Loucy (cell line): ENCODE measurements around the gene CELF4.

Experiments
- H2AFZ ChIP-seq: fragments of 200-600 bp; sonication (generic); 2 replicates; pipeline ENCODE4 v1.6.0; 2016; ENCODE audit warnings: antibody characterized with exemption, mild to moderate bottlenecking, low read length, moderate library complexity
- H3F3A ChIP-seq: fragments of 200-600 bp; 2 replicates; pipeline ENCODE4 v1.6.0; 2016; ENCODE audit warnings: antibody characterized with exemption, low read depth, mild to moderate bottlenecking
- H3K27me3 ChIP-seq: fragments of 200-600 bp; sonication (generic); 2 replicates; pipeline ENCODE4 v1.6.1; 2014; ENCODE audit warnings: low read length, mild to moderate bottlenecking; ENCODE audit not compliant: insufficient read depth, poor library complexity, severe bottlenecking
- H3K36me3 ChIP-seq: fragments of 200-600 bp; sonication (generic); 2 replicates; pipeline ENCODE4 v1.6.1; 2016; ENCODE audit warnings: low read length; ENCODE audit not compliant: insufficient read depth
- H3K4me1 ChIP-seq: fragments of 200-600 bp; sonication (generic); 2 replicates; pipeline ENCODE4 v1.5.1; 2014; ENCODE audit warnings: low read length, mild to moderate bottlenecking; ENCODE audit not compliant: insufficient read depth, poor library complexity, severe bottlenecking
- H3K4me2 ChIP-seq: fragments of 200-600 bp; sonication (generic); 2 replicates; pipeline ENCODE4 v1.6.0; 2014; ENCODE audit warnings: antibody characterized with exemption, low read length, low read depth, mild to moderate bottlenecking; ENCODE audit not compliant: poor library complexity, severe bottlenecking
- H3K4me3 ChIP-seq: fragments of 200-600 bp; sonication (generic); 2 replicates; pipeline ENCODE4 v1.5.1; 2014; ENCODE audit warnings: low read length, mild to moderate bottlenecking, mixed read lengths; ENCODE audit not compliant: poor library complexity, severe bottlenecking
- H3K79me2 ChIP-seq: fragments of 200-600 bp; sonication (generic); 2 replicates; pipeline ENCODE4 v1.6.1; 2014; ENCODE audit warnings: low read length; ENCODE audit not compliant: insufficient read depth
- H3K9ac ChIP-seq: fragments of 200-600 bp; sonication (generic); 2 replicates; pipeline ENCODE4 v1.6.0; 2014; ENCODE audit warnings: mild to moderate bottlenecking, low read depth, low read length, moderate library complexity; ENCODE audit not compliant: poor library complexity, severe bottlenecking
- H3K9me2 ChIP-seq: fragments of 200-600 bp; sonication (generic); replicated peaks from 2 replicates; pipeline ENCODE4 v1.6.1; 2016; ENCODE audit warnings: low read depth, low read length, mixed read lengths
- H3K9me3 ChIP-seq: fragments of 200-600 bp; sonication (generic); 2 replicates; pipeline ENCODE4 v1.6.1; 2014; ENCODE audit warnings: mild to moderate bottlenecking, antibody characterized with exemption, low read length, low read depth; ENCODE audit not compliant: insufficient read depth
- H4K20me1 ChIP-seq: fragments of 200-600 bp; sonication (generic); 2 replicates; pipeline ENCODE4 v1.6.0; 2014; ENCODE audit warnings: antibody characterized with exemption, low read length, mild to moderate bottlenecking; ENCODE audit not compliant: insufficient read depth, poor library complexity, severe bottlenecking
- CTCF ChIP-seq: fragments of 200-600 bp; sonication (generic); conservative IDR thresholded peaks from 2 replicates; pipeline ENCODE4 v1.5.1; 2014; ENCODE audit warnings: mild to moderate bottlenecking, antibody characterized with exemption, low read length
- EZH2phosphoT487 ChIP-seq: fragments of 200-600 bp; IDR thresholded peaks from 2 replicates; pipeline ENCODE4 v1.6.1; 2018; ENCODE audit warnings: antibody characterized with exemption, mild to moderate bottlenecking, moderate library complexity, borderline replicate concordance

Gene CELF4

GRCh38 chr18:37434161-37434860 lies 131.3 kb downstream of the CELF4 start:
- peak overlapping the region; percentile 78 for H3K9ac ChIP-seq
- no peaks in the 10 kb centered on the region; the same call in 1 of the 2 replicates for H3K9me3 ChIP-seq
- TF ChIP-seq CTCF (no peak), EZH2phosphoT487 (no peak)
- no peak overlapping the region for H2AFZ ChIP-seq
- peaks cover 95% of the 10 kb centered on the region for H3K4me1 ChIP-seq
- no peaks in the 10 kb centered on the region for H3K9me2 ChIP-seq
- H3K4me2 ChIP-seq = peak overlapping the region; percentile 69
- H3K36me3 ChIP-seq = no peaks in the 10 kb centered on the region
- no peak overlapping the region for H3K4me3 ChIP-seq
- peaks cover 9% of the 10 kb centered on the region for H3F3A ChIP-seq
- H3K27me3 ChIP-seq = no peaks in the 10 kb centered on the region
- H4K20me1 ChIP-seq = no peaks in the 10 kb centered on the region
- no peaks in the 10 kb centered on the region for H3K79me2 ChIP-seq

DNA sequence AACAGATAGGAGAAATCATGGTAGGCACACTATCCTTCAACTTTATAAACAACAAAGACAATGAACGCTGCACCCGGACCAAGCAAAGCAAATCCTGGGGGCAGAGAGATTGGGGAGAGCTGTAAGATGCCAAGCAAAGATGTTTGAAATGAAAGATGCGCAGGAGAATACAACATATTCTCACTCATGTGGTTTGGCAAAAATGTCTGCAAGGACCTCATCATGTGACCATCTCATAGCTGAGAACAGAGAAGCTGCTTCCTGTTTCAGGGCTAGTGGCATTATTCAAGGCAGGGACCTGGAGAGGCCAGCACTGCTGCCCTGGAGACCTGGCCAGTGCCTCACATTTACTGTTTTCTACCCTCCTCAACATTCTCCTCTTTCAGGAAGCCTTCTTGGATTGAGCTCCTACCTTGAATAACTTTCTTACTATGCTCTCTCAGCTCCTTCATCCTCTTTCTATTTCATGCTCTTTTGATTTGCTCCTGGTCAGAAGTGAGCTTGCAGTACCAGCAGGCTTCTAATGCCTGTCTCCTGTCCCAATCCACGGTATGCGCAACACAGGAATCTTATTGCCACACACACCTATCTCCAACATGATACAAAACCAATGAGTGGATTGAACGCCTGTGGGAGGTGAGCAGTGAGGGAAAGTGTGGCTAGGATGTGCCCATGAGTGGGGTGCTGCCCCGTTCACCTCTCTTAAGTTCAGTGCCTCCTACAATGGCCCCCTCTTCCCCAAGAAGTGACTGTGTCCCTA lies 133.0 kb downstream of the CELF4 start:
- H3K27me3 ChIP-seq = no peaks in the 10 kb centered on the region
- H3K4me1 ChIP-seq = peaks cover 95% of the 10 kb centered on the region
- H3K36me3 ChIP-seq = no peaks in the 10 kb centered on the region
- H3K9me3 ChIP-seq = no peaks in the 10 kb centered on the region
- peak overlapping the region; percentile 39 for H3K4me3 ChIP-seq
- peak overlapping the region; percentile 71 for H2AFZ ChIP-seq
- H4K20me1 ChIP-seq = no peaks in the 10 kb centered on the region
- peak overlapping the region; percentile 69 for H3K9ac ChIP-seq
- H3K79me2 ChIP-seq = no peaks in the 10 kb centered on the region
- TF ChIP-seq CTCF = no peak
- no peak for TF ChIP-seq EZH2phosphoT487
- H3K4me2 ChIP-seq = peak overlapping the region; percentile 59
- H3K9me2 ChIP-seq = no peaks in the 10 kb centered on the region
- H3F3A ChIP-seq = peaks cover 9% of the 10 kb centered on the region

- peaks cover 96% of the 10 kb centered on the region for H3K4me1 ChIP-seq
- TF ChIP-seq EZH2phosphoT487 = no peak
- peak; percentile 69 for TF ChIP-seq CTCF
Observed at GRCh38 chr18:37430357-37431076, 135.1 kb downstream of the CELF4 start.

More at GRCh38 chr18:37430357-37431076, 135.1 kb downstream of the CELF4 start:
- Histone ChIP-seq H3K27me3 (no peaks in the 10 kb centered on the region), H3K4me2 (peak overlapping the region; percentile 34), H3K79me2 (no peaks in the 10 kb centered on the region), H3K36me3 (no peaks in the 10 kb centered on the region), H3K4me3 (peak overlapping the region; percentile 27), H3K9me2 (no peaks in the 10 kb centered on the region), H2AFZ (peak overlapping the region; percentile 34; the same call in 1 of the 2 replicates), H3K9me3 (no peaks in the 10 kb centered on the region), H4K20me1 (no peaks in the 10 kb centered on the region), H3K9ac (peak overlapping the region; percentile 47), H3F3A (peaks cover 3% of the 10 kb centered on the region)
